Measurements from ENCODE around the gene DNM3. TPM values are rescaled to one million over a fixed set of nuclear protein-coding genes. Genes with fewer than 3 reads are reported as not detected.

DNM3 gene
- total RNA-seq, 2 experiments from 2014 or later: 0.93 to 1.2 TPM

DNA sequence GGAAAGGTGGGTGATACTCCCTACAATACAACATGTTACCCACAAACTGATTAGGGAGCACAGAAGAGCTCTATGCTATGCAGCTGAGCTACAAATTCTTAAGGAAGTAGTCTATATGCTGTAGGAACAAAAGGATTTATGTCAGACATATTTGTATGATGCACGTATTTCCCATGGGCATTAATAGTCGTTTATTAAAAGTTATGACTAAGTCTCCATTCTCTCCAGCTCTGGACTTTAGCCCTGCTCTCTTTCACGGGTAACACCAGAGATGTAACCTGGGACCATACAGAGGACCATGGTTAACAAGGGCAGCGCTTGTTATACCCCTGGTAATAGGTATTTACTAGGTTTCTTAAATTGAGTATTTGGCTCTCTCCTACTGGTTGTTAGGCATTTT, 411.0 kb downstream of the DNM3 start:
- POLR2A ChIA-PET: no interaction called here
- Mint-ChIP-seq H3K4me3 (no peak overlapping the region), H3K9me3 (no peaks in the 10 kb centered on the region), H3K36me3 (no peaks in the 10 kb centered on the region), H3K4me1 (ENCODE audit: low read depth) (peaks cover 19% of the 10 kb centered on the region), H3K27ac (no peak overlapping the region), H3K27me3 (no peaks in the 10 kb centered on the region)
- CTCF ChIA-PET: interaction anchor here (0.6 kb wide), 1 partner anchor 15 kb away, joined by 6 read pairs; no protein-coding TSS in a partner anchor
- DNase-seq: no peak
- intact Hi-C loops (cut with micrococcal nuclease): no loop called here

DNA sequence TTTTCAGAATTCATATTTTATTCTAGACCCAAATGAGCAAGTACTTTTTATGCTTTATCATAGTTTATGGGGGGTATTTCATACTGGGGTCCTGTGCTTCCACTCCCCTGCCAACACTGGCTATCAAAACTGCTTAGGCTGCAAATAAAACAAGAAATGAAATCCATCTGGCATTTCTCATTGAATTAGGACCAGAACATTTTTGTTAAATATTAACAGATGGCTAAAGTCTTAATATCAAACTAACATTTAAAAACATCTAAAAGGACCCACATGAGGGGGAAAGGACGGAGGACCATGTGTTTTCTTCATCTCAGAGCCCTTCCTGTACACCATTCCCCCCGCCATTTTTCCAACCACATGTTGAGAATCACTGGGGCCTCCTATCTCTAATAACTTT, 411.7 kb downstream of the DNM3 start:
- ChIA-PET POLR2A (no interaction called here), CTCF (interaction anchor here (0.6 kb wide), 1 partner anchor 15 kb away, joined by 6 read pairs; no protein-coding TSS in a partner anchor)
- peaks cover 19% of the 10 kb centered on the region for H3K4me1 Mint-ChIP-seq (ENCODE audit: low read depth)
- H3K36me3 Mint-ChIP-seq: no peaks in the 10 kb centered on the region
- no peak for DNase-seq
- no peak overlapping the region for H3K27ac Mint-ChIP-seq
- no peaks in the 10 kb centered on the region for H3K27me3 Mint-ChIP-seq
- H3K4me3 Mint-ChIP-seq: no peak overlapping the region
- intact Hi-C loops (cut with micrococcal nuclease): no loop called here
- no peaks in the 10 kb centered on the region for H3K9me3 Mint-ChIP-seq

DNA sequence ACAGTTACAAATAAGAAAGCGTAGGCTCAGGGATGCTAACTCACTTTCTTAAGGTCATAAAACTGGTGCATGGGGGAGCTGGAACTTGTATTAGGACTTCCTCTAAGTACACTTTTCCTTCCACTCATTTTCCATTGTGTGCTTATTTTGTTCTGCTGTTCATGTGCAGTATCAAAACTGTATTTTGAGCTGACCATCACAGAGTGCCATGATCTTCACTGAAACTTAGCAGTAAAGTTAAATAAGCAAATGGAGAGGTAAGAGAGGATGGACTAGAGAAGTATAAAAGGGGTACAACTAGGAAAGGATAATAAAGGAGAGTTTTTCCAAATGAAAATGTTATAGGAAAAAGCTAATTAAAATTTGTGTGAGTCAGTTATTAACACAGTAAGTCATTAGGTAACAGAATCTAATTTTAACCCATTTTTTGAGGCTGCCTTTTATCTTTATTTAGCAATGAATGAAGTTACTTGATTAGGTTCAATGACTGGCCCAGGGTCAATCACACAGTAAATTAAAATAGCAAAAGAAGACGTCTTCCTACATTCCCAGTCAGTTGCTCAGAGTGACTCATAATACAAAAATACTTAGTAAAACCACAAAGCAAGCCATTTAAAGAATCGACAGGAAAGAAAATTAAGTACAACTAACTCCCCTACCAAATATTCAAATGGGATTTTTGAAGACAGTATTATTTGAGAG, 413.4 kb downstream of the DNM3 start:
- Mint-ChIP-seq H3K36me3 (peaks cover under 1% of the 10 kb centered on the region), H3K4me3 (no peak overlapping the region), H3K9me3 (peaks cover 4% of the 10 kb centered on the region), H3K27me3 (no peaks in the 10 kb centered on the region), H3K27ac (no peak overlapping the region), H3K4me1 (ENCODE audit: low read depth) (peaks cover 22% of the 10 kb centered on the region)
- ChIA-PET CTCF (no interaction called here), POLR2A (no interaction called here)
- no peak for DNase-seq
- intact Hi-C loops (cut with micrococcal nuclease): no loop called here

DNA sequence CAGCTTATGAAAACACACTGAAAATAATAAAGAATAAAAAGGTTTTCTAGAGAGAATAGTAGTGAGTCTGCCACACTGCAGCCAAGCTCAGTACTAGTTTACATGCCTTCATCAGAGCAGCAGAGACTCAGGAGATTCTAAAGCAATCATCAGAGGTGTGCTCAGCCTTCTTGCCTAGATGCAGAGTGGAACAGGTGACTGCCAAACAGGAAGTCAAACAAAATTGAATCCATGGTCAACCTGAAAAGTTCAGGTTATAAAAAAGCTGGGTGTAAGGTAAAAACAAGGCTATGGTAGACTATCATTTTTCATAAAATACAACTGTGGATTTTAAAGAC, 413.9 kb downstream of the DNM3 start:
- no peak for DNase-seq
- H3K4me3 Mint-ChIP-seq: no peak overlapping the region
- peaks cover 9% of the 10 kb centered on the region for H3K9me3 Mint-ChIP-seq
- ChIA-PET POLR2A (no interaction called here), CTCF (no interaction called here)
- H3K36me3 Mint-ChIP-seq: peaks cover 5% of the 10 kb centered on the region
- intact Hi-C loops (cut with micrococcal nuclease): no loop called here
- H3K27me3 Mint-ChIP-seq: no peaks in the 10 kb centered on the region
- H3K4me1 Mint-ChIP-seq (ENCODE audit: low read depth): peaks cover 23% of the 10 kb centered on the region
- H3K27ac Mint-ChIP-seq: peak overlapping the region; percentile 50

DNA sequence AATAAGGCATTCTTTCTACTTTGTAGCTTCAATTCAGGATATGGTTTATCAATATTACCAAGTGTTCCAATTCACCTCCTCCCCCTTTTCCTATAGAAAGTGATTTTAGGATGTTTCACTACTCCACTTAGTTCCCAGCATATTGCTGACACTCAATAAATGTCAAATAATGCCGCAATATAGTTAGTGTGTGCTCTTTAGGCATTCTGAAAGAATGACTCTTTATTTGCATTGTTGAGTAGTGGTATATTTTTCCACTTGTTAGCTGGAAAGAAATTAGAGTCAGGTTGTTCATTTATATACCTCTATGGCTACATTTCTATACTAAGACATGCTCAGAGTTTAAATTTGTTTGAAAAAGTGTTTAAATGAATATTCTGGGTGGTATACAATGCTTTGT, 424.6 kb downstream of the DNM3 start:
- ChIA-PET CTCF (no interaction called here), POLR2A (no interaction called here)
- Mint-ChIP-seq H3K4me1 (ENCODE audit: low read depth) (peaks cover 29% of the 10 kb centered on the region), H3K9me3 (peaks cover 10% of the 10 kb centered on the region), H3K27me3 (no peaks in the 10 kb centered on the region), H3K4me3 (no peak overlapping the region), H3K27ac (no peak overlapping the region), H3K36me3 (peaks cover 3% of the 10 kb centered on the region)
- DNase-seq: no peak
- intact Hi-C loops (cut with micrococcal nuclease): loop anchor here (1.0 kb wide), 2 partner anchors 112 to 128 kb away; no protein-coding TSS in a partner anchor

DNA sequence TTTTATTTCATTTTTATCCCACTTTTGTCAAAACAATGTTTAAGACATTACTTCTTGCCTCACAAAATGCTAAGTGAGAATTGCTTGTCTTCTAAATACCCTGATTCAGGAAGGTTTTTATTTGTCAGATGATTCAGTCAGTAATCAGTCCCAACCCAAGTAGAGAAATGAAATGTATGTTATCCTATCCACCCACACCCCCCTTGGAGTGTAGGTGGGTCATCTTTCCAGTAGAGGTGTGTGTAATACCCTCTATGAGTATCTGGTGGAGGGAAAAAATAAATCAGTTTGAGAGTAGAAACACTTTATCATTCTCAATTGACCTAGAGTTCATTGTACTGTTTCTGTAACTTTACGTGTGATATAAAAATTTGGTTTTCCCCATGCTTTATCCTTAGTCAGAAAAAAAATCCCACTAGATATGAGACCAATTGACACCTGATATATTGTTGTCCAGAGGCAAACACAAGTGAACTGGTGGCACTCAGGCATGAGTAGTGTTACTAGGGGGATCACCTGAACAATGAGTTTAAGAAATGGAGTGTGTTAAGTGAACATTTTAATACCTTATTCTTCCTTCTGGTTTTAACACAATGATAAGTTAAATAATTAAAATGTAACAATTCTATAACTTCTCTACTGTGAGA, 425.4 kb downstream of the DNM3 start:
- Mint-ChIP-seq H3K4me3 (no peak overlapping the region), H3K27ac (peak overlapping the region; percentile 33), H3K36me3 (no peaks in the 10 kb centered on the region), H3K4me1 (ENCODE audit: low read depth) (peaks cover 35% of the 10 kb centered on the region), H3K9me3 (peaks cover 7% of the 10 kb centered on the region), H3K27me3 (no peaks in the 10 kb centered on the region)
- ChIA-PET CTCF (interaction anchor here (0.6 kb wide), 1 partner anchor 20 kb away, joined by 5 read pairs; no protein-coding TSS in a partner anchor), POLR2A (no interaction called here)
- DNase-seq: peak; percentile 68
- intact Hi-C loops (cut with micrococcal nuclease): loop anchor here (1.0 kb wide), 2 partner anchors 112 to 128 kb away; no protein-coding TSS in a partner anchor

DNA sequence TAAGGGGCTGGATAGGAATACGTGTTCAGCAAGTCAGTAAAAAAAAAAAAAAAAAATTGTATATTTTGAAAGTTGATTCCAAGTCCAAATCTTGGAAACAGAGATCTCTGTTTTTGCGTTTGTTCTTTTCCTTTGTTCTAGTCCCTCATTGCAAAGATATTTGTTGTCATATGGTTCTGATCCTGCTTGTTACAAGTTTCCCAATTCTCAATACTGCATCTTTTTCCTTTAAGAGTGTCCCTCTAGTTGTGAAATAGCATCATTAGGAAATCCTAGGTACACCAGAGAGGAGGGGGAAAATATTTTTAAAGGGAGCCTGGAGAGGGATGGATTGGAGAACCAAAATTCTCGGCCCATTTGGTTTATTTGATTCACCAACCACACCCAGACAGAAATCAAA, 426.9 kb downstream of the DNM3 start:
- H3K36me3 Mint-ChIP-seq: no peaks in the 10 kb centered on the region
- no peak overlapping the region for H3K27ac Mint-ChIP-seq
- H3K9me3 Mint-ChIP-seq: peaks cover 4% of the 10 kb centered on the region
- intact Hi-C loops (cut with micrococcal nuclease): no loop called here
- H3K27me3 Mint-ChIP-seq: no peaks in the 10 kb centered on the region
- no peak overlapping the region for H3K4me3 Mint-ChIP-seq
- ChIA-PET POLR2A (no interaction called here), CTCF (no interaction called here)
- no peak for DNase-seq
- H3K4me1 Mint-ChIP-seq (ENCODE audit: low read depth): peaks cover 36% of the 10 kb centered on the region

DNA sequence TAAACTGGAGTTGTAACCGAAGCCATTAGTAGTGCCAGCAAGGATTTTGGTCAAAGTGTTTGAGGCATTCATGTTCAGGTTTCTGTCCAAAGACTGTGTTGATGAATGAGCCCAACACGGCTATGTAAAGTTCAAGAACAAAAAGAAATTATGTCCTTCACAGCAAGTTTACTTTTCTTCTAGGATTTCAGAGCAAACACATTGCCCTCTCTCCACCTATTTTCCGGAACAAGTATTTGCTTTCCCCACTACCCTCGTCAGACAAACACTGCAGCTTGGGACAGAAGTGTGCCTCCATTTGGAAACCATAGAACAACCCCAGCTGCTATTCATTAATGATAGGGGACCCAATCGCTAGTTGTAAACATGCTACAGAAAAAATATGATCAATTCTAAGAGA, 427.8 kb downstream of the DNM3 start:
- no peaks in the 10 kb centered on the region for H3K36me3 Mint-ChIP-seq
- ChIA-PET POLR2A (interaction anchor here (1.0 kb wide), 1 partner anchor 69 kb away, joined by 5 read pairs; no protein-coding TSS in a partner anchor), CTCF (interaction anchor here (0.7 kb wide), 1 partner anchor 89 kb away, joined by 4 read pairs; no protein-coding TSS in a partner anchor)
- H3K9me3 Mint-ChIP-seq: no peaks in the 10 kb centered on the region
- H3K4me1 Mint-ChIP-seq (ENCODE audit: low read depth): peaks cover 44% of the 10 kb centered on the region
- DNase-seq: no peak
- H3K27me3 Mint-ChIP-seq: no peaks in the 10 kb centered on the region
- no peak overlapping the region for H3K4me3 Mint-ChIP-seq
- intact Hi-C loops (cut with micrococcal nuclease): loop anchor here (1.0 kb wide), 1 partner anchor 135 kb away; no protein-coding TSS in a partner anchor
- H3K27ac Mint-ChIP-seq: no peak overlapping the region

DNA sequence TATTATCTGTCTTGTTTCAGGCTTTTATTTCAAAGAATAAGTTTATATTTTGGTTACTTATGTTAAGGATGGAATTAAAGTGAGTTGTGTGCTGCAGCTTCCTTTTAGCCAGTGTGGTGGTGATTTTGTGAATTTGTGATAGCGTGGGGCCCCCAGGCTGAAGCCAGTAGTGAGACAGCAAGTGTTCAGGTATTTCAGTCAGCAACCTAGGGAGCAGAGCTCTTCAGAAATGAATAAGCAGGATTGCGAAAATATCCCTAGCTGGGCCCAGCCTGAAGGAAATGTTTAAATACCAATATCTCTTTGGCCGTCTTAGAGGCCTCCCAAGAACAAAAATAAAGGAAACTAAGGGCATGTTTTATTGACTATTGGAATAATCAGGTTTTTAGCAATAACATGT, 428.3 kb downstream of the DNM3 start:
- no peak overlapping the region for H3K4me3 Mint-ChIP-seq
- H3K27me3 Mint-ChIP-seq: no peaks in the 10 kb centered on the region

DNA sequence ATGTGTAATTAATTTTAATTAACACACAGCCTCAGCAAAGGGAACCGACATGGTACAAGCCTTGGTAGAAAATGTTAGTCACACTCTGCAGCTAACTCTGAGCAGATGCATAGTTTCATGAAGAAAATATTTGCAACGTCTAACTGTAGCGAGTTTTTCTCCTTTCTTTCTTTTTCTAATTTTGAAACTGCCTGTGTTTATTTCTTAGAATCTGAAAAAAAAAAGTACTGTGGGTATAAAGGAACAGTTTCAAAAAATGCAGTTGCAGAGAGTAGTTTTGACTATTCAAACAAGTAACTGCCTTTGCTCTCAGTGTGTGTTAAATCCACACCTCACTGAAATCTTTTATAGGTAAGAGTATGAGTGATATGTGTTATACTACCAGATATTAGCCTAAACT, 429.3 kb downstream of the DNM3 start:
- Mint-ChIP-seq H3K27me3 (no peaks in the 10 kb centered on the region), H3K4me3 (no peak overlapping the region), H3K9me3 (no peaks in the 10 kb centered on the region), H3K27ac (peak overlapping the region; percentile 45), H3K4me1 (ENCODE audit: low read depth) (peaks cover 48% of the 10 kb centered on the region), H3K36me3 (no peaks in the 10 kb centered on the region)
- DNase-seq: no peak
- CTCF ChIA-PET: interaction anchor here (0.9 to 1.3 kb wide), 3 partner anchors 68 to 129 kb away, joined by 3 to 5 read pairs (median 3); no protein-coding TSS in a partner anchor
- POLR2A ChIA-PET: interaction anchor here (0.6 kb wide), 2 partner anchors 412 to 528 kb away, joined by 3 read pairs; no protein-coding TSS in a partner anchor
- intact Hi-C loops (cut with micrococcal nuclease): loop anchor here (1.0 to 5.0 kb wide), 5 partner anchors 68 to 178 kb away; no protein-coding TSS in a partner anchor

More for the DNA sequence above, 428.3 kb downstream of the DNM3 start:
- POLR2A ChIA-PET: interaction anchor here (1.0 kb wide), 1 partner anchor 68 kb away, joined by 5 read pairs; no protein-coding TSS in a partner anchor
- intact Hi-C loops (cut with micrococcal nuclease): loop anchor here (1.0 to 5.0 kb wide), 6 partner anchors 69 to 177 kb away; no protein-coding TSS in a partner anchor
- no peaks in the 10 kb centered on the region for H3K9me3 Mint-ChIP-seq
- H3K36me3 Mint-ChIP-seq: no peaks in the 10 kb centered on the region
- peak overlapping the region; percentile 49 for H3K27ac Mint-ChIP-seq
- CTCF ChIA-PET: interaction anchor here (0.7 to 1.3 kb wide), 3 partner anchors 69 to 130 kb away, joined by 3 to 5 read pairs (median 4); no protein-coding TSS in a partner anchor
- H3K4me1 Mint-ChIP-seq (ENCODE audit: low read depth): peaks cover 48% of the 10 kb centered on the region
- DNase-seq: peak; percentile 41

DNA sequence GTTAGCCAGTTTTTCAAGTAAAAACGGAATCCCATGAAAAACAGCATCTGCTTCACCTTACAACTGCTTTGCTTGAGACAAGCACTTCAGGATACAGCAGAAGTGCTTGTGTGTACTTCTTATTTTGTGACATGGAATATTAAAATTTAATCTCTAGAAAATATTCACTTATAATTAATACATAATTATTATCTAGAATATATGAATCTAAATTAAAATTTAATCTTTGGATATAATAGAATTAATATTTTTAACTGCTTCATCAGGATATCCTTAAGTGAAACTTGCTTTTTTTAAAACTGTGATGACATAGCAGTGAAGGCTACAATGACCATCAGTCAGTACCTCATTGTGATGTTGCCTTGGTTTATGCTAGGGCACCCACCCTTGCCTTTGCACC, 430.8 kb downstream of the DNM3 start:
- Mint-ChIP-seq H3K4me3 (no peak overlapping the region), H3K9me3 (no peaks in the 10 kb centered on the region), H3K27ac (no peak overlapping the region), H3K4me1 (ENCODE audit: low read depth) (peaks cover 35% of the 10 kb centered on the region), H3K36me3 (no peaks in the 10 kb centered on the region), H3K27me3 (no peaks in the 10 kb centered on the region)
- no peak for DNase-seq
- ChIA-PET CTCF (interaction anchor here (1.1 to 1.2 kb wide), 2 partner anchors 91 to 124 kb away, joined by 3 read pairs; no protein-coding TSS in a partner anchor), POLR2A (no interaction called here)
- intact Hi-C loops (cut with micrococcal nuclease): loop anchor here (5.0 kb wide), 1 partner anchor 180 kb away; no protein-coding TSS in a partner anchor

All from activated CD4-positive, alpha-beta memory T cell treated with anti-CD3 and anti-CD28 coated beads for 36 hours (primary cell).